Measurements from ENCODE around the gene BACE1.

DNA sequence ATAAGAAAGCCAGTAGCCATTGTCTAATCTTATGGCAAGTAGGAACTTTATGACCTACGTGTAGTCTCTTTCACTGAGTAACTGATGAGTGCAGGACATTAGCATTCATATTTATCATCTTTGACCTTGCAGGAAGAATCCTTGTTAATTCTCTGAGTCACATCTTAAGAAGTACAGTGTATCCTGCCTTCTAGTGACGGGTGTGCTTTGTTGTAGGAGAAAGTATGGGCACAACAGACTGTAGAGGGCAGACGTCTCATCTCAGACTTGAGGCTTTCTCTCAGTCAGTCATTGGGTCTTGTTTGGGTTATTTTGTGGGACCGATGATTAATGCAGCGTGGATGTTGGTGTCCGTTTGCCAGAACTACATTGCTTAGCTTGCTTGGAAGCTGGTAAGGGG lies 76.8 kb downstream of the BACE1 start:
- no peak for TF ChIP-seq POLR2A (IDR thresholded peaks at IDR 0.05)
- TF ChIP-seq, protein P1, sequence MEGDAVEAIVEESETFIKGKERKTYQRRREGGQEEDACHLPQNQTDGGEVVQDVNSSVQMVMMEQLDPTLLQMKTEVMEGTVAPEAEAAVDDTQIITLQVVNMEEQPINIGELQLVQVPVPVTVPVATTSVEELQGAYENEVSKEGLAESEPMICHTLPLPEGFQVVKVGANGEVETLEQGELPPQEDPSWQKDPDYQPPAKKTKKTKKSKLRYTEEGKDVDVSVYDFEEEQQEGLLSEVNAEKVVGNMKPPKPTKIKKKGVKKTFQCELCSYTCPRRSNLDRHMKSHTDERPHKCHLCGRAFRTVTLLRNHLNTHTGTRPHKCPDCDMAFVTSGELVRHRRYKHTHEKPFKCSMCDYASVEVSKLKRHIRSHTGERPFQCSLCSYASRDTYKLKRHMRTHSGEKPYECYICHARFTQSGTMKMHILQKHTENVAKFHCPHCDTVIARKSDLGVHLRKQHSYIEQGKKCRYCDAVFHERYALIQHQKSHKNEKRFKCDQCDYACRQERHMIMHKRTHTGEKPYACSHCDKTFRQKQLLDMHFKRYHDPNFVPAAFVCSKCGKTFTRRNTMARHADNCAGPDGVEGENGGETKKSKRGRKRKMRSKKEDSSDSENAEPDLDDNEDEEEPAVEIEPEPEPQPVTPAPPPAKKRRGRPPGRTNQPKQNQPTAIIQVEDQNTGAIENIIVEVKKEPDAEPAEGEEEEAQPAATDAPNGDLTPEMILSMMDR (IDR thresholded peaks at IDR 0.05), result no peak
